Midbrain (tissue), 1 donor: ENCODE measurements around the gene CERS6.

ENCODE experiments used
- DNase-seq: peaks from one replicate; lab custom pipeline; 2025; lab: John Stamatoyannopoulos, UW

Gene CERS6

GRCh38 chr2:168443818-168444217 lies 12.3 kb upstream of the CERS6 start:
- DNase-seq = no peak

- no peak for DNase-seq
Observed at GRCh38 chr2:168445960-168446359, 10.1 kb upstream of the CERS6 start.

- no peak for DNase-seq
Observed at GRCh38 chr2:168448980-168449379, 7.1 kb upstream of the CERS6 start.

- DNase-seq = no peak
Observed at GRCh38 chr2:168449419-168449818, 6.7 kb upstream of the CERS6 start.

GRCh38 chr2:168450171-168450570 lies 5.9 kb upstream of the CERS6 start:
- no peak for DNase-seq

- no peak for DNase-seq
Observed at GRCh38 chr2:168450732-168451131, 5.3 kb upstream of the CERS6 start.

GRCh38 chr2:168452781-168453180 lies 3.3 kb upstream of the CERS6 start:
- DNase-seq = no peak

- DNase-seq = no peak
Observed at GRCh38 chr2:168453404-168453803, 2.7 kb upstream of the CERS6 start.

- no peak for DNase-seq
Observed at GRCh38 chr2:168454737-168455644, 1.1 kb upstream of the CERS6 start.

GRCh38 chr2:168456521-168457189 lies 583 bp downstream of the CERS6 start:
- peak; percentile 30 for DNase-seq

- DNase-seq = no peak
Observed at GRCh38 chr2:168457190-168457895, 1.3 kb downstream of the CERS6 start.

- DNase-seq = no peak
Observed at GRCh38 chr2:168458139-168458538, 2.1 kb downstream of the CERS6 start.

- DNase-seq = no peak
Observed at GRCh38 chr2:168459256-168459655, 3.2 kb downstream of the CERS6 start.

- DNase-seq = no peak
Observed at GRCh38 chr2:168460571-168460970, 4.5 kb downstream of the CERS6 start.

GRCh38 chr2:168461178-168461941 lies 5.3 kb downstream of the CERS6 start:
- no peak for DNase-seq

GRCh38 chr2:168461942-168462331 lies 5.9 kb downstream of the CERS6 start:
- no peak for DNase-seq

- DNase-seq = no peak
Observed at GRCh38 chr2:168462543-168463045, 6.5 kb downstream of the CERS6 start.

GRCh38 chr2:168465594-168465993 lies 9.5 kb downstream of the CERS6 start:
- DNase-seq = no peak

- DNase-seq = no peak
Observed at GRCh38 chr2:168466190-168466737, 10.2 kb downstream of the CERS6 start.

GRCh38 chr2:168466834-168467565 lies 10.9 kb downstream of the CERS6 start:
- DNase-seq = no peak

GRCh38 chr2:168467729-168468128 lies 11.7 kb downstream of the CERS6 start:
- no peak for DNase-seq
